K562 (cell line): Measurements from ENCODE around the gene ALG1. TPM values are rescaled to one million over a fixed set of nuclear protein-coding genes. Genes with fewer than 3 reads are reported as not detected.

ENCODE experiments used
- GABPB1 ChIP-seq: sonication (generic); formaldehyde crosslinking; IDR thresholded peaks from 2 replicates; pipeline ENCODE4 v1.8.0; 2022; ENCODE audit warnings: mild to moderate bottlenecking, missing genetic modification reagents
- JUND ChIP-seq, 2 experiments: IDR thresholded peaks; 2 replicates in 1 of 2; 3 replicates in 1 of 2; pipeline ENCODE4 v1.6.1; 2011; ENCODE audit warnings: borderline replicate concordance in 2 of 2, low read depth in 2 of 2, low read length in 2 of 2, improper control_type of control experiment in 1 of 2, missing biosample characterization in 1 of 2, missing genetic modification characterization in 1 of 2, missing genetic modification reagents in 1 of 2
- LEF1 ChIP-seq: fragments of 450-650 bp; IDR thresholded peaks from 2 replicates; pipeline ENCODE4 v1.6.1; 2016; ENCODE audit warnings: mild to moderate bottlenecking
- NCOA4 ChIP-seq: fragments of 450-650 bp; IDR thresholded peaks from 2 replicates; pipeline ENCODE4 v1.6.1; 2018; ENCODE audit warnings: mild to moderate bottlenecking; ENCODE audit not compliant: partially characterized antibody
- SIRT6 ChIP-seq: IDR thresholded peaks from one replicate; pipeline ENCODE4 v1.6.1; 2012; ENCODE audit warnings: low read depth, mild to moderate bottlenecking, control low read depth, inconsistent platforms, low read length, moderate library complexity
- YY1 ChIP-seq, 3 experiments: IDR thresholded peaks; 2 replicates each; pipeline ENCODE4 v1.6.1; 2011; ENCODE audit warnings: low read length in 2 of 3, mild to moderate bottlenecking in 2 of 3, moderate library complexity in 2 of 3, borderline replicate concordance in 1 of 3, control low read depth in 1 of 3, low read depth in 1 of 3; ENCODE audit not compliant: insufficient read depth in 3 of 3, insufficient replicate concordance in 2 of 3, control insufficient read depth in 1 of 3, insufficient read length in 1 of 3; ENCODE audit errors: extremely low read depth in 1 of 3
- polyA plus RNA-seq, 8 experiments: library from polyadenylated mRNA; depleted of rRNA in 4 of 8; stranded (reverse) in 5 of 8; unstranded in 3 of 8; fragments of >200 nt; fragmentation: Nextera tagmentation in 2 of 8; fragmentation: Illumina TruSeq in 1 of 8; extraction: Ambion mirVana in 2 of 8; extraction: Trizol in 1 of 8; gene quantifications; 2 replicates each; pipeline versions ENCODE4 v1.2.1 to v1.2.3, GENCODE V29; 2011 to 2014; ENCODE audit warnings: inconsistent platforms in 1 of 8, missing spikeins in 1 of 8
- total RNA-seq, 7 experiments: library from RNA; depleted of rRNA in 6 of 7; stranded (reverse); fragments of >200 nt in 6 of 7; fragmentation: Illumina TruSeq in 2 of 7; extraction: Trizol in 2 of 7; gene quantifications; 2 replicates each; pipeline versions ENCODE4 v1.2.1 to v1.2.3, GENCODE V29; 2011 to 2021; ENCODE audit warnings: low replicate concordance in 1 of 7
- TF ChIP-seq, protein P1 (sequence below), 2 experiments: fragments of 450-650 bp; formaldehyde crosslinking in 1 of 2; IDR thresholded peaks; 2 replicates each; pipeline versions ENCODE4 v1.4.0 to v1.6.1; 2014 to 2020; ENCODE audit warnings: mild to moderate bottlenecking in 2 of 2, borderline replicate concordance in 1 of 2, low read depth in 1 of 2
- TF ChIP-seq, protein P2 (sequence below): fragments of 450-650 bp; formaldehyde crosslinking; IDR thresholded peaks from 2 replicates; pipeline ENCODE4 v1.4.0; 2020; ENCODE audit warnings: mild to moderate bottlenecking, mixed read lengths
- TF ChIP-seq, protein P3 (sequence below): sonication (generic); formaldehyde crosslinking; IDR thresholded peaks from 2 replicates; pipeline ENCODE4 v1.8.1; 2022; ENCODE audit warnings: missing genetic modification reagents
- TF ChIP-seq, protein P4 (sequence below), 2 experiments: fragments of 450-650 bp in 1 of 2; sonication (generic) in 1 of 2; formaldehyde crosslinking in 1 of 2; IDR thresholded peaks in 1 of 2; conservative IDR thresholded peaks in 1 of 2; 2 replicates each; pipeline versions ENCODE4 v1.6.1 to v1.8.1; 2016 to 2023; ENCODE audit warnings: mild to moderate bottlenecking in 2 of 2, moderate library complexity in 2 of 2, inconsistent platforms in 1 of 2, missing genetic modification reagents in 1 of 2

ALG1 gene
- total and polyA plus RNA-seq, 9 of the 15 experiments (the other 6 are each of a cell fraction or from before 2014, with no cell fraction given) = 1.1 to 26.4 (median 18.3) TPM

DNA sequence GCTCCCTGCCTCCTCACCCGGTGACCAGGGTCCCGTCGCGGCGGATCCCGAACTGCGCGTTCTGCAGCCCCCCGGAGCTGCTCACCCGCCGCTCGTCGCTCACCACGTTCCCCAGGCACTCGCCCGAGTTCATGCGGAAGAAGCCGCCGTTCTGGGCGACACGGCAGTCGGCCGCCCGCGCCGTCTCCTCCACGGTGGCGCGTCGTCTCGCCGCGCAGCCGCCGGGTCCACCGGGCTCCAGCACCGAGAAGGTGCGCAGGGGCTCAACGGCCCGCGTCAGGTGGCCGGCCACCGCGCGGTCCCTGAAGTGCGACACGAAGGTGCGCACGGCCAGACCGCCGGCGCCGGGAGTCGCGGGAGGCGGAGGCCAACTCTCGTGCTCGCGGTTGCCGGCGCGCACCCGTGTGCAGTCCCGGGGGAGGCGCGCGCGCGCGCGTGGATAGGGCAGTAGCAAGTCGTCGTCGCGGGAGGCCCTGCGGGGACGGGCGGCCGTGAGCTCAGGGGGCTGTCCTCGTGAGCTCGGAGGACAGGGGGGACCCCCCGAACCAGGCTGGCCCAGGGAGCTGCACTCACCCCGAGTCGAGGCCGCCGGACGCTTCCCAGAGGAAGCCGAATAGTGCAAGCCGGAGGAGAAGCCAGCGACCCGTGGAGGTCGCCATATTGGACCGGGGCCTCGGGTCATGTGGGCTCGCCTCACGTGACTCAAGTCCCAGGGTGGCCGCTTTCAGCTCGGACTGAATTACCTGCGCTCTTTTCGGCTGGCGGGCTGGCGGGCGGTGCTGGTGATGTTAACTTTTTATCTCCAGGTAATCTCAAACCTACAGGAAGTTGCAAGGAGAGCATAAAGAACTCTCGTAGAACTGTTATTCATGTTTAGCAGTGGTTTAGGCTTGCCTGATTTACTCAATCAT lies 38.1 kb upstream of the ALG1 start, which contains the start of gene NAGPA (continued):
- TF ChIP-seq, protein P1, sequence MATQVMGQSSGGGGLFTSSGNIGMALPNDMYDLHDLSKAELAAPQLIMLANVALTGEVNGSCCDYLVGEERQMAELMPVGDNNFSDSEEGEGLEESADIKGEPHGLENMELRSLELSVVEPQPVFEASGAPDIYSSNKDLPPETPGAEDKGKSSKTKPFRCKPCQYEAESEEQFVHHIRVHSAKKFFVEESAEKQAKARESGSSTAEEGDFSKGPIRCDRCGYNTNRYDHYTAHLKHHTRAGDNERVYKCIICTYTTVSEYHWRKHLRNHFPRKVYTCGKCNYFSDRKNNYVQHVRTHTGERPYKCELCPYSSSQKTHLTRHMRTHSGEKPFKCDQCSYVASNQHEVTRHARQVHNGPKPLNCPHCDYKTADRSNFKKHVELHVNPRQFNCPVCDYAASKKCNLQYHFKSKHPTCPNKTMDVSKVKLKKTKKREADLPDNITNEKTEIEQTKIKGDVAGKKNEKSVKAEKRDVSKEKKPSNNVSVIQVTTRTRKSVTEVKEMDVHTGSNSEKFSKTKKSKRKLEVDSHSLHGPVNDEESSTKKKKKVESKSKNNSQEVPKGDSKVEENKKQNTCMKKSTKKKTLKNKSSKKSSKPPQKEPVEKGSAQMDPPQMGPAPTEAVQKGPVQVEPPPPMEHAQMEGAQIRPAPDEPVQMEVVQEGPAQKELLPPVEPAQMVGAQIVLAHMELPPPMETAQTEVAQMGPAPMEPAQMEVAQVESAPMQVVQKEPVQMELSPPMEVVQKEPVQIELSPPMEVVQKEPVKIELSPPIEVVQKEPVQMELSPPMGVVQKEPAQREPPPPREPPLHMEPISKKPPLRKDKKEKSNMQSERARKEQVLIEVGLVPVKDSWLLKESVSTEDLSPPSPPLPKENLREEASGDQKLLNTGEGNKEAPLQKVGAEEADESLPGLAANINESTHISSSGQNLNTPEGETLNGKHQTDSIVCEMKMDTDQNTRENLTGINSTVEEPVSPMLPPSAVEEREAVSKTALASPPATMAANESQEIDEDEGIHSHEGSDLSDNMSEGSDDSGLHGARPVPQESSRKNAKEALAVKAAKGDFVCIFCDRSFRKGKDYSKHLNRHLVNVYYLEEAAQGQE (IDR thresholded peaks at IDR 0.05; ENCODE audit: borderline replicate concordance) = peak; percentile 95
- TF ChIP-seq, protein P1 (CRISPR knock-in tag; IDR thresholded peaks at IDR 0.05; ENCODE audit: low read depth) = no peak
- TF ChIP-seq LEF1 (peak; percentile 23; the same call in 1 of the 2 replicates), NCOA4 (no peak), SIRT6 (no peak), GABPB1 (CRISPR knock-in tag) (0 out of 2 replicates have a peak, but pooled peaks have one; percentile 26), JUND (IDR thresholded peaks at IDR 0.05; ENCODE audit: borderline replicate concordance, low read depth, low read length) (peak; percentile 41; the same call in 1 of the 2 replicates), JUND (tag; IDR thresholded peaks at IDR 0.05; ENCODE audit: borderline replicate concordance, low read depth, low read length) (no peak; the same call in 2 of the 3 replicates), YY1 (IDR thresholded peaks at IDR 0.05; ENCODE audit: borderline replicate concordance in 1 of 3, control insufficient read depth in 1 of 3, extremely low read depth in 1 of 3, insufficient read depth in 3 of 3, insufficient read length in 1 of 3, insufficient replicate concordance in 2 of 3, low read depth in 1 of 3, low read length in 2 of 3) (peak; percentile 96 to 99 (median 99))
- TF ChIP-seq, protein P2, sequence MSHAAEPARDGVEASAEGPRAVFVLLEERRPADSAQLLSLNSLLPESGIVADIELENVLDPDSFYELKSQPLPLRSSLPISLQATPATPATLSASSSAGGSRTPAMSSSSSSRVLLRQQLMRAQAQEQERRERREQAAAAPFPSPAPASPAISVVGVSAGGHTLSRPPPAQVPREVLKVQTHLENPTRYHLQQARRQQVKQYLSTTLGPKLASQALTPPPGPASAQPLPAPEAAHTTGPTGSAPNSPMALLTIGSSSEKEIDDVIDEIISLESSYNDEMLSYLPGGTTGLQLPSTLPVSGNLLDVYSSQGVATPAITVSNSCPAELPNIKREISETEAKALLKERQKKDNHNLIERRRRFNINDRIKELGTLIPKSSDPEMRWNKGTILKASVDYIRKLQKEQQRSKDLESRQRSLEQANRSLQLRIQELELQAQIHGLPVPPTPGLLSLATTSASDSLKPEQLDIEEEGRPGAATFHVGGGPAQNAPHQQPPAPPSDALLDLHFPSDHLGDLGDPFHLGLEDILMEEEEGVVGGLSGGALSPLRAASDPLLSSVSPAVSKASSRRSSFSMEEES (CRISPR knock-in tag) = peak; percentile 97
- TF ChIP-seq, protein P3, sequence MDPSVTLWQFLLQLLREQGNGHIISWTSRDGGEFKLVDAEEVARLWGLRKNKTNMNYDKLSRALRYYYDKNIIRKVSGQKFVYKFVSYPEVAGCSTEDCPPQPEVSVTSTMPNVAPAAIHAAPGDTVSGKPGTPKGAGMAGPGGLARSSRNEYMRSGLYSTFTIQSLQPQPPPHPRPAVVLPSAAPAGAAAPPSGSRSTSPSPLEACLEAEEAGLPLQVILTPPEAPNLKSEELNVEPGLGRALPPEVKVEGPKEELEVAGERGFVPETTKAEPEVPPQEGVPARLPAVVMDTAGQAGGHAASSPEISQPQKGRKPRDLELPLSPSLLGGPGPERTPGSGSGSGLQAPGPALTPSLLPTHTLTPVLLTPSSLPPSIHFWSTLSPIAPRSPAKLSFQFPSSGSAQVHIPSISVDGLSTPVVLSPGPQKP = no peak
- TF ChIP-seq, protein P4, sequence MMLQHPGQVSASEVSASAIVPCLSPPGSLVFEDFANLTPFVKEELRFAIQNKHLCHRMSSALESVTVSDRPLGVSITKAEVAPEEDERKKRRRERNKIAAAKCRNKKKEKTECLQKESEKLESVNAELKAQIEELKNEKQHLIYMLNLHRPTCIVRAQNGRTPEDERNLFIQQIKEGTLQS (IDR thresholded peaks at IDR 0.05) = peak; percentile 33; the same call in 1 of the 2 replicates
- TF ChIP-seq, protein P4 (CRISPR knock-in tag; conservative IDR thresholded peaks at IDR 0.05) = no peak
